Measurements from ENCODE around the gene RGS6. TPM values are rescaled to one million over a fixed set of nuclear protein-coding genes. Genes with fewer than 3 reads are reported as not detected.

The RGS6 gene
- total RNA-seq, 1 donor from 2014 or later = 23.3 TPM

GRCh38 chr14:72178517-72178916 lies 246.3 kb downstream of the RGS6 start:
- ATAC-seq (no peak), DNase-seq (ENCODE audit: missing footprints) (no peak)
- intact Hi-C loops (cut with DNase I) = no loop called here

GRCh38 chr14:72182708-72183432 lies 250.6 kb downstream of the RGS6 start:
- intact Hi-C loops (cut with DNase I) = loop anchor here (5.0 kb wide), 1 partner anchor 251 kb away; the partner anchor contains the start of gene RGS6
- DNase-seq (ENCODE audit: missing footprints) (no peak), ATAC-seq (no peak)

GRCh38 chr14:72183631-72184030 lies 251.4 kb downstream of the RGS6 start:
- intact Hi-C loops (cut with DNase I) = loop anchor here (5.0 kb wide), 1 partner anchor 251 kb away; the partner anchor contains the start of gene RGS6
- DNase-seq (ENCODE audit: missing footprints) (no peak), ATAC-seq (no peak)

GRCh38 chr14:72186523-72186922 lies 254.3 kb downstream of the RGS6 start:
- intact Hi-C loops (cut with DNase I) = no loop called here
- DNase-seq (ENCODE audit: missing footprints) (no peak), ATAC-seq (peak; percentile 87)

- no peak for DNase-seq (ENCODE audit: missing footprints)
- intact Hi-C loops (cut with DNase I) = no loop called here
- ATAC-seq = no peak
Observed at GRCh38 chr14:72196237-72197015, 264.2 kb downstream of the RGS6 start.

GRCh38 chr14:72201645-72202044 lies 269.4 kb downstream of the RGS6 start:
- DNase-seq (ENCODE audit: missing footprints) (no peak), ATAC-seq (no peak)
- intact Hi-C loops (cut with DNase I) = no loop called here

DNA sequence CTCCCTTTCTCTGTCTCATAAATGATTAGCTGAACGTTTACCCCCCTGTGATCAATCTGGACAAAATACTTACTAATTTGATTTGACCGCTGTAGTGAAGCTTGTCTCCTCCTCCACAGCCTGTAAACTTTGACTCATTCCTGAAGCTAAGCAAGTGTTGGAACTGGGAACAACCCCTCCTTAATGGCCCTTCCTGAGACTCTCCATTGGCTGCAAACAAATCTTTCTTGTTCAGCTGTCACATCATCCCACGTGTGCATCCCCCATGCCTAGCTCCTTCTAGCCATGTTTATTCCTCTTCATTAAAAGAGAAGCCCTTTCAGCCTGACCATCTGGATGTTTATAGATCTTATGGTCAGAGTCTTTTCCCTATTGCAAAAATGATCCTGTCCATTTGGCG lies 281.2 kb downstream of the RGS6 start:
- intact Hi-C loops (cut with DNase I) = no loop called here
- DNase-seq (ENCODE audit: missing footprints) = no peak
- no peak for ATAC-seq

DNA sequence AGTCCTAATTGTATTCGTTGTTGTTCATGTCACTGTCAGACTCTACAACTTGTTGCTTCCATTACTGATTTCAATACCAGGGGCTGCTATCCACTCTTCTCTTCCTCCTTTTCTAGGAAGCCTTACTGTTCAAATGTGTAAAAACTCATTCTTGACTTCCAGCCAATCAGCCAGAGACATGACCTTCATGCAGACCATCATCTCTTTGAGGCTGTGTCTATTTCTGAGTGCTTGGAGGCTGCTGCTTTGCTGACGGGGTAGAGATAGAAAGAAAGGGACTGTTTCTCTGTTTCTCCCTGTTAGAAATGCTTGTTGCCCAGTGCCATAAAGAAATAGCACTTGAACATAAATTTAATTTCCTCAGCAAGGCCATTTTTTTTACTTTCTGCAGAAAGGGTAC lies 282.9 kb downstream of the RGS6 start:
- ATAC-seq = no peak
- intact Hi-C loops (cut with DNase I) = no loop called here
- DNase-seq (ENCODE audit: missing footprints) = no peak

- intact Hi-C loops (cut with DNase I) = no loop called here
- no peak for DNase-seq (ENCODE audit: missing footprints)
Observed at GRCh38 chr14:72217135-72217534, 284.9 kb downstream of the RGS6 start.

GRCh38 chr14:72222046-72222445 lies 289.8 kb downstream of the RGS6 start:
- intact Hi-C loops (cut with DNase I) = no loop called here
- ATAC-seq = no peak
- DNase-seq (ENCODE audit: missing footprints) = no peak

More at GRCh38 chr14:72217135-72217534, 284.9 kb downstream of the RGS6 start:
- ATAC-seq = no peak

DNA sequence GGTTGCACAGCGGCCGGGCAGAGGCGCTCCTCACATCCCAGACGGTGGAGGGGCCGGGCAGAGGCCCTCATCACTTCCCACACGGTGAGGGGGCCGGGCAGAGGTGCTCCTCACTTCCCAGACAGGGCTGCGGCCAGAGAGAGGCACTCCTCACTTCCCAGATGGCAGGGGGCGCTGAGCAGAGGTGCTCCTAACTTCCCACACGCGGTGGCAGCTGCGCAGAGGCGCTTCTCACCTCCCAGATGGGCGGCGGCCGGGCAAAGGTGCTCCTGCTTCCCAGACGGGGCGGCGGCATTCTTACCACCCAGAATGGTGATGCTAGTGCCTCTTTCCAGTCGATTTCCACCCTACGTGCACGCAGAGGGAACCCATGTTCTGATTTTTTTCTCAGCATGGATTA lies 304.4 kb downstream of the RGS6 start:
- no peak for DNase-seq (ENCODE audit: missing footprints)
- intact Hi-C loops (cut with DNase I) = no loop called here
- ATAC-seq = no peak

DNA sequence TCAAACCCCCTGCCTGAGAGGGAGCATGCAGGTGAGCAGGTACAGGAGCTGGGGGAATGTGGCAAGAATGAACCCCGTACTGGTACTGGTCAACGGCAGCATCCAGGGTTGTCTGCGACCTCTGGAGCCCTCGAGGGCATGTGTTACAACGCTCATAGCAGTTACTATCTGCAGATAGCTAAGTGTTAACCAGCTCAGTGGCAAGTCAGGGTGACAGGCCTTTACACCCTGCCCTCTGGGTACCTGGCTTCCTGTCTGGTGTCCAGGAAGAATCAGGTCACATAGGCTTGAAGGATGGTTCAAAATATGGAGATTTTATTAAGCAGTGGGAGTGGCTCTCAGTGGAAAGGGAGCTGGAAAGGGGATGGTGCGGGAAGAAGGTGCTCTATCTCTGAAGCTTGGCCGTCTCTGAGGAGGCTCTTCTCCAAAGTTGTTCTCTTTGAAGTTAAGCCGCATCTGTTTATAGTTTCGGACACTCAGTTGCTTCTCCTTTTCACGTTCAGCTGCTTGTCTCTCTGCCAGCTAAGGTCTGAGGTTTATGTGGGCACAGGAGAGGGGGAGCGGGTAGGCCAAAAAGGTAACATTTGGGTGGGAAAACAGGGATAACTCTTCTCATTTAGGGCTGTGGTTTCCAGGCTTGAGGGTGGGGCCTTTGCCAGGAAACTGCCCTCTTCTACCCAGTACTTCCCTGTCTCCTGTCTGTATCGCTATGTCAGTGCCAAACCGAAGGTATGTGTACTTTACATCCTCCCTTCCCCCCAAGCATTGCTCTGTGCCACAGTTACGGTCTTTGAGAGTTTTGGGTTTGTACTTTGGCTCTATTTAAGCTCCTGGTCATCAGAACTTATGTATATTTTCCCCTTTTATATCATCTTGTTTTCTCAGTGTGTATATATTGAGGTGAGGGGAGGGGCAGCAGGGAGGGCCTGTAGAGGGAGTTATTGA lies 305.8 kb downstream of the RGS6 start:
- ATAC-seq (no peak), DNase-seq (ENCODE audit: missing footprints) (no peak)
- intact Hi-C loops (cut with DNase I) = no loop called here

- ATAC-seq (peak; percentile 37), DNase-seq (ENCODE audit: missing footprints) (no peak)
- intact Hi-C loops (cut with DNase I) = no loop called here
Observed at GRCh38 chr14:72243309-72244293, 311.4 kb downstream of the RGS6 start.

GRCh38 chr14:72247896-72248465 lies 315.8 kb downstream of the RGS6 start:
- no peak for DNase-seq (ENCODE audit: missing footprints)
- peak; percentile 56 for ATAC-seq
- intact Hi-C loops (cut with DNase I) = no loop called here

DNA sequence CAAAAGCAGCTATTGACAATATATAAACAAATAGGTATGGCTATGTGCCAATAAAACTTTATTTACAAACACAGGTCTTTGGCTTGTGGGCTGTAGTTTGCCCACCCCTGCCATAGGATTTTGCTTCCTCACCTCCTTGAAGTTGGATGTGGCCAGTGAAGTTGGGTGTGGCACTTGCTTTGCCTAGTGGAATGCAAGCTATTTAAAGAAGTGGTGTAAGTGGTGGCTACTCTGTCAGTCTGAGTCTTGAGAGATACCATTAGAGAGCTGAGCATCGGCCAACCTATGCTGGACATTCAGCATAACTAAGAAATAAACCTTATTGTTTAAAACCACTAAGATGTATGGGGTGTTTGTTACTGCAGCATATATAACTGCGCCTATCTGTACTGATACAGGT lies 321.3 kb downstream of the RGS6 start:
- no peak for DNase-seq (ENCODE audit: missing footprints)
- ATAC-seq = no peak
- intact Hi-C loops (cut with DNase I) = no loop called here

DNA sequence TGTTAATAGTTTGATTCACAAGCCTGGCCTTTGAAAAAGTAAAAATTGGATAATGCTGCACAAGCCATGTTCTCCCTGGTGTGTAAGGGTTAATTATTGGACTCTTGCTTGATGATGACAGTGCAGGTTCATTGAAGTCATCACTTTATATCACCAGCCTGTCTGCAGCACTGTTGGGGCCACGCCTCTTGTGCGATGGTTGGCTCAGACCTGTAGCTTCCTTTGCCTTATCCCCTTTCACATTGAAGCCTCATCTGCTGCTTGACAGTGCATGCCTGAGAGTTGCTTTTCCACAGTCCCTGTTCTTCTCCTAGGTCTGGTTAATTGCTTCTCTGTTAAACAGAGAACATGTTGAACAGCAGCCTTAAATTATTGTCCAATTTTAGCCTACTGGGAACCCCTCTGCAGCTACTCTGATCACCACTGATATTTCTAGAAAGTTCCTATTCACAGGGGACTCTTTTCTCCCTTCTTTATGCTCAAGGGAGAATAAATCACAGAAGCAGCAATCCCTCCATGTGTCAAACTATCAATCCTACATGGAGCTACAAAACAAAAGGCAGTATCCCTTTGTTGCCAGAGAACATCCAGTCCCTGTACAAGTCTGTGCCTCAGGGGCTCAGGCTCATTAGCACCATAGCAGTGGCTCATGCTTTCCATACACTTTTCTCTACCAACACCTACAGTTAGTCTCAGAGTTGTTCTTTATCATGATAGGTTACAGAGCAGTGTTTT lies 322.1 kb downstream of the RGS6 start:
- ATAC-seq (no peak), DNase-seq (ENCODE audit: missing footprints) (no peak)
- intact Hi-C loops (cut with DNase I) = no loop called here

GRCh38 chr14:72254937-72255472 lies 322.8 kb downstream of the RGS6 start:
- intact Hi-C loops (cut with DNase I) = no loop called here
- ATAC-seq (no peak), DNase-seq (ENCODE audit: missing footprints) (no peak)
